CD4-positive, alpha-beta T cell (primary cell): ENCODE measurements around the gene P3H3. TPM values are rescaled to one million over a fixed set of nuclear protein-coding genes. Genes with fewer than 3 reads are reported as not detected.
"Not testable (repeated sequence)": the region's sequence is repeated elsewhere in the genome, so short reads cannot be mapped to it uniquely, and the experiment has no call there.

ENCODE experiments used
- ATAC-seq: fragments of 200-7000 bp; cut with Tn5 transposase; one replicate; pipeline ENCODE4 v1.10.0; 2022; ENCODE audit warnings: mild to moderate bottlenecking; ENCODE audit not compliant: poor library complexity
- CTCF ChIA-PET: fragments of 350-600 bp; sonication (Branson Sonifier 250); formaldehyde crosslinking; loops from one replicate; lab custom pipeline; 2021; ENCODE audit warnings: antibody characterized with exemption, inconsistent platforms; lab: Charles Lee
- POLR2A ChIA-PET: fragments of 350-600 bp; sonication (Branson Sonifier 250); formaldehyde crosslinking; loops from one replicate; lab custom pipeline; 2021; ENCODE audit warnings: antibody characterized with exemption, inconsistent platforms; lab: Charles Lee
- DNase-seq, 14 experiments: peaks; one replicate each; pipeline ENCODE4 v3.0.0-alpha.2; 2013 to 2020; ENCODE audit warnings: mixed read lengths in 2 of 14
- H3K27ac ChIP-seq, 2 donors: one replicate each; pipeline versions ENCODE4 v1.5.1 to v1.7.0; 2013; ENCODE audit warnings: low read length in 2 of 2, low read depth in 1 of 2, mild to moderate bottlenecking in 1 of 2
- H3K27me3 ChIP-seq, 2 experiments: 1 replicate in 1 of 2; 2 replicates in 1 of 2; pipeline versions ENCODE4 v1.6.1 to v1.7.0; 2013; ENCODE audit warnings: low read length in 2 of 2, control low read depth in 1 of 2, mild to moderate bottlenecking in 1 of 2, moderate library complexity in 1 of 2; ENCODE audit not compliant: insufficient read depth in 2 of 2, control insufficient read depth in 1 of 2
- H3K36me3 ChIP-seq: one replicate; pipeline ENCODE4 v1.6.1; 2013; ENCODE audit warnings: low read length, control low read depth; ENCODE audit not compliant: insufficient read depth
- H3K4me1 ChIP-seq: one replicate; pipeline ENCODE4 v1.6.1; 2013; ENCODE audit warnings: low read length, control low read depth; ENCODE audit not compliant: insufficient read depth
- H3K4me3 ChIP-seq: one replicate; pipeline ENCODE4 v1.5.1; 2013; ENCODE audit warnings: mild to moderate bottlenecking, low read length, moderate library complexity
- H3K9me3 ChIP-seq, 2 experiments: 1 replicate in 1 of 2; 2 replicates in 1 of 2; pipeline versions ENCODE4 v1.6.1 to v1.7.0; 2013; ENCODE audit warnings: low read length in 2 of 2, mild to moderate bottlenecking in 2 of 2, control low read depth in 1 of 2, moderate library complexity in 1 of 2; ENCODE audit not compliant: control insufficient read depth in 1 of 2, insufficient read depth in 1 of 2
- H3K27ac Mint-ChIP-seq: one replicate; pipeline ENCODE4 v1.8.0; 2020; ENCODE audit warnings: mixed read lengths
- H3K27me3 Mint-ChIP-seq: one replicate; pipeline ENCODE4 v1.8.0; 2021; ENCODE audit warnings: mixed read lengths
- H3K36me3 Mint-ChIP-seq: one replicate; pipeline ENCODE4 v1.8.0; 2021; ENCODE audit warnings: low read depth, mixed read lengths
- H3K4me1 Mint-ChIP-seq: one replicate; pipeline ENCODE4 v1.8.0; 2021; ENCODE audit warnings: low read depth, mixed read lengths
- H3K4me3 Mint-ChIP-seq: one replicate; pipeline ENCODE4 v1.8.0; 2020; ENCODE audit warnings: mild to moderate bottlenecking, mixed read lengths
- H3K9me3 Mint-ChIP-seq: one replicate; pipeline ENCODE4 v1.8.0; 2020; ENCODE audit warnings: mixed read lengths
- CTCF ChIP-seq: fragments of 200-600 bp; IDR thresholded peaks from one replicate; pipeline ENCODE4 v1.8.0; 2022; ENCODE audit warnings: antibody characterized with exemption, mild to moderate bottlenecking
- intact Hi-C, 2 experiments: fragments of 100-400 bp; cut with DNase I in 1 of 2; cut with micrococcal nuclease in 1 of 2; formaldehyde crosslinking; loops; one replicate each; pipeline versions ENCODE4 v1.15.1 to v1.9.0; 2023 to 2025; cut with DNase I, micrococcal nuclease
- total RNA-seq, 174 experiments: library from RNA in 2 of 174; stranded (reverse) in 2 of 174; gene quantifications; one replicate each; pipeline ENCODE4 v1.2.3 and lab custom pipeline; 2021 to 2026

P3H3 gene
- total RNA-seq, 2 experiments from 2014 or later, result 2.5 to 4.1 TPM

GRCh38 chr12:6863586-6864321 lies 35.5 kb downstream of the P3H3 start:
- H3K27me3 ChIP-seq, result no peaks in the 10 kb centered on the region
- Mint-ChIP-seq H3K27ac (no peak overlapping the region), H3K4me3 (no peak overlapping the region), H3K4me1 (peaks cover 19% of the 10 kb centered on the region), H3K27me3 (no peaks in the 10 kb centered on the region), H3K36me3 (peaks cover 66% of the 10 kb centered on the region), H3K9me3 (no peaks in the 10 kb centered on the region)
- CTCF ChIA-PET, result interaction anchor here (0.7 to 1.8 kb wide), 3 partner anchors 9 to 74 kb away, joined by 3 to 7 read pairs (median 5); no protein-coding TSS in a partner anchor
- intact Hi-C loops, result no loop called here
- H3K36me3 ChIP-seq, result peaks cover 58% of the 10 kb centered on the region
- TF ChIP-seq CTCF, result no peak
- POLR2A ChIA-PET, result interaction anchor here (1.9 kb wide), 1 partner anchor 9 kb away, joined by 6 read pairs; the partner anchor contains the start of gene SPSB2
- no peaks in the 10 kb centered on the region for H3K9me3 ChIP-seq
- H3K27ac ChIP-seq, result no peak overlapping the region
- ATAC-seq (no peak), DNase-seq (no peak)
- H3K4me1 ChIP-seq, result peaks cover 18% of the 10 kb centered on the region
- no peak overlapping the region for H3K4me3 ChIP-seq

GRCh38 chr12:6865307-6865706 lies 37.1 kb downstream of the P3H3 start:
- H3K4me1 ChIP-seq, result peaks cover 30% of the 10 kb centered on the region
- Mint-ChIP-seq H3K4me1 (peaks cover 33% of the 10 kb centered on the region), H3K4me3 (peak overlapping the region; percentile 94), H3K36me3 (peaks cover 60% of the 10 kb centered on the region)
- H3K36me3 ChIP-seq, result peaks cover 56% of the 10 kb centered on the region
- not testable (repeated sequence) for H3K9me3 ChIP-seq, H3K4me3 ChIP-seq, H3K27me3 Mint-ChIP-seq, H3K27me3 ChIP-seq, ATAC-seq, H3K27ac Mint-ChIP-seq, H3K9me3 Mint-ChIP-seq, H3K27ac ChIP-seq, DNase-seq
- CTCF ChIA-PET, result interaction anchor here (1.2 to 1.8 kb wide), 2 partner anchors 26 to 153 kb away, joined by 3 to 5 read pairs; partner anchors contain the start of gene LPCAT3
- POLR2A ChIA-PET, result interaction anchor here (1.9 to 5.7 kb wide), 2 partner anchors 7 to 12 kb away, joined by 6 to 90 read pairs; partner anchors contain the start of genes CDCA3, SPSB2 and USP5
- intact Hi-C loops, result loop anchor here in 1 of 2 experiments (5.0 kb wide), 1 partner anchor 77 kb away; the partner anchor contains the start of genes C12orf57 and RNU7-1

- H3K4me3 Mint-ChIP-seq, result peak overlapping the region; percentile 94
- peaks cover 40% of the 10 kb centered on the region for H3K4me1 ChIP-seq
- ATAC-seq (no peak), DNase-seq (no peak)
- H3K9me3 ChIP-seq, result no peaks in the 10 kb centered on the region
- H3K36me3 Mint-ChIP-seq, result peaks cover 59% of the 10 kb centered on the region
- POLR2A ChIA-PET, result interaction anchor here (0.9 to 5.7 kb wide), 8 partner anchors 13 to 143 kb away, joined by 3 to 90 read pairs (median 10); partner anchors contain the start of genes CDCA3, COPS7A, P3H3 and USP5
- no peaks in the 10 kb centered on the region for H3K9me3 Mint-ChIP-seq
- TF ChIP-seq CTCF, result no peak
- peak overlapping the region; percentile 68 for H3K4me3 ChIP-seq
- CTCF ChIA-PET, result interaction anchor here (1.5 to 10.3 kb wide), 4 partner anchors 14 to 95 kb away, joined by 3 to 153 read pairs (median 24); partner anchors contain the start of genes CDCA3 and USP5
- intact Hi-C loops, result loop anchor here (2.0 to 5.0 kb wide), 2 partner anchors 14 to 76 kb away; partner anchors contain the start of genes C12orf57 (in 1 of the 2), RNU7-1 (in 1 of the 2) and USP5 (in 1 of the 2)
- H3K27ac ChIP-seq, result peak overlapping the region; percentile 73 to 78
- H3K4me1 Mint-ChIP-seq, result peaks cover 43% of the 10 kb centered on the region
- H3K36me3 ChIP-seq, result peaks cover 55% of the 10 kb centered on the region
- no peaks in the 10 kb centered on the region for H3K27me3 Mint-ChIP-seq
- no peaks in the 10 kb centered on the region for H3K27me3 ChIP-seq
- peak overlapping the region; percentile 80 for H3K27ac Mint-ChIP-seq
Measured at GRCh38 chr12:6866163-6866919, 38.1 kb downstream of the P3H3 start.
